Endothelial cell of umbilical vein (primary cell): Measurements from ENCODE around the gene CASP4. TPM values are rescaled to one million over a fixed set of nuclear protein-coding genes. Genes with fewer than 3 reads are reported as not detected.

Experiments used
- BruUV-seq: library from RNA; stranded (reverse); fragments of 400-500 nt; replicated peaks from 2 replicates; lab custom pipeline; 2021; lab: Mats Ljungman, UMichigan
- CTCF ChIA-PET: fragments of 300-600, 350-600 bp; sonication (Branson Sonifier 250); formaldehyde crosslinking; loops from one replicate; lab custom pipeline; 2021; ENCODE audit warnings: antibody characterized with exemption, inconsistent platforms; lab: Charles Lee
- POLR2A ChIA-PET: fragments of 300-600, 350-600 bp; sonication (Branson Sonifier 250); formaldehyde crosslinking; loops from one replicate; lab custom pipeline; 2021; ENCODE audit warnings: antibody characterized with exemption, inconsistent platforms; lab: Charles Lee
- DNase-seq: peaks from one replicate; pipeline ENCODE4 v3.0.0-alpha.2; 2011; ENCODE audit warnings: low read depth, low spot score
- FAIRE-seq: peaks from 2 replicates; lab custom pipeline; 2011; peaks lifted over from hg19 to GRCh38; lab: Jason Lieb, UNC
- H2AFZ ChIP-seq: 2 replicates; pipeline ENCODE4 v1.6.0; 2012; ENCODE audit warnings: low read depth, low read length, control low read depth, inconsistent platforms
- H3K27ac ChIP-seq: 2 replicates; pipeline ENCODE4 v1.5.1; 2011; ENCODE audit warnings: low read depth, mild to moderate bottlenecking, control low read depth, low read length, moderate library complexity; ENCODE audit not compliant: insufficient read depth
- H3K27me3 ChIP-seq, 2 experiments: 2 replicates each; pipeline versions ENCODE4 v1.6.0 to v1.6.1; 2011; ENCODE audit warnings: low read length in 2 of 2, mixed read lengths in 1 of 2; ENCODE audit not compliant: control insufficient read depth in 2 of 2, insufficient read depth in 2 of 2
- H3K36me3 ChIP-seq, 2 experiments: 2 replicates in 1 of 2; 3 replicates in 1 of 2; pipeline ENCODE4 v1.5.1; 2011; ENCODE audit warnings: low read length in 2 of 2, mild to moderate bottlenecking in 1 of 2, moderate library complexity in 1 of 2; ENCODE audit not compliant: control insufficient read depth in 2 of 2, insufficient read depth in 2 of 2; ENCODE audit errors: extremely low read depth in 1 of 2
- H3K4me1 ChIP-seq: 3 replicates; pipeline ENCODE4 v1.5.1; 2011; ENCODE audit warnings: mild to moderate bottlenecking, low read length; ENCODE audit not compliant: control insufficient read depth, insufficient read depth; ENCODE audit errors: extremely low read depth
- H3K4me2 ChIP-seq: 2 replicates; pipeline ENCODE4 v1.6.1; 2011; ENCODE audit warnings: low read length, control low read depth, mixed read lengths; ENCODE audit not compliant: insufficient read depth
- H3K4me3 ChIP-seq, 3 experiments: fragments of 200-600 bp in 1 of 3; sonication (generic), shearing (Covaris generic) in 1 of 3; replicated peaks in 1 of 3; 2 replicates each; pipeline ENCODE4 v1.5.1; 2011 to 2016; ENCODE audit warnings: control low read depth in 3 of 3, low read length in 3 of 3, mild to moderate bottlenecking in 2 of 3, inconsistent platforms in 1 of 3, low read depth in 1 of 3, moderate library complexity in 1 of 3; ENCODE audit not compliant: insufficient read depth in 1 of 3
- H3K79me2 ChIP-seq: 2 replicates; pipeline ENCODE4 v1.6.0; 2012; ENCODE audit warnings: low read length, inconsistent platforms; ENCODE audit not compliant: control insufficient read depth, insufficient read depth
- H3K9ac ChIP-seq: replicated peaks from 2 replicates; pipeline ENCODE3; 2011; ENCODE audit warnings: low read length, control low read depth; ENCODE audit not compliant: insufficient read depth; ENCODE audit errors: extremely low read depth
- H3K9me1 ChIP-seq: replicated peaks from 3 replicates; pipeline ENCODE4 v1.6.0; 2011; ENCODE audit warnings: mild to moderate bottlenecking, low read length; ENCODE audit not compliant: control insufficient read depth, insufficient read depth; ENCODE audit errors: extremely low read depth
- H3K9me3 ChIP-seq: replicated peaks from 2 replicates; pipeline ENCODE4 v1.5.1; 2012; ENCODE audit warnings: low read length, inconsistent platforms; ENCODE audit not compliant: control insufficient read depth, insufficient read depth
- H4K20me1 ChIP-seq: replicated peaks from 2 replicates; pipeline ENCODE3; 2011; ENCODE audit warnings: mild to moderate bottlenecking, low read length; ENCODE audit not compliant: control insufficient read depth, insufficient read depth; ENCODE audit errors: extremely low read depth
- EZH2 ChIP-seq: IDR thresholded peaks from 2 replicates; pipeline ENCODE4 v1.6.1; 2012; ENCODE audit warnings: borderline replicate concordance, low read depth, mild to moderate bottlenecking, moderate library complexity, low read length, inconsistent platforms; ENCODE audit not compliant: severe bottlenecking
- FOS ChIP-seq: IDR thresholded peaks from 2 replicates; pipeline ENCODE4 v1.6.1; 2011; ENCODE audit warnings: mild to moderate bottlenecking, low read length, moderate library complexity, borderline replicate concordance; ENCODE audit not compliant: insufficient read depth
- GATA2 ChIP-seq: IDR thresholded peaks from 2 replicates; pipeline ENCODE4 v1.7.0; 2011; ENCODE audit warnings: low read depth, mild to moderate bottlenecking, moderate library complexity, mixed read lengths, low read length; ENCODE audit not compliant: insufficient read length, insufficient read depth
- JUN ChIP-seq: IDR thresholded peaks from 2 replicates; pipeline ENCODE4 v1.6.1; 2011; ENCODE audit warnings: borderline replicate concordance, low read depth; ENCODE audit not compliant: insufficient read length, insufficient read depth
- MYC ChIP-seq: IDR thresholded peaks from one replicate; pipeline ENCODE4 v1.6.1; 2011; ENCODE audit warnings: mild to moderate bottlenecking, low read depth, low read length
- POLR2A ChIP-seq: IDR thresholded peaks from 2 replicates; pipeline ENCODE4 v1.6.1; 2012; ENCODE audit warnings: low read depth, mild to moderate bottlenecking, control low read depth, low read length
- POLR2AphosphoS5 ChIP-seq: IDR thresholded peaks from 2 replicates; pipeline ENCODE4 v1.6.1; 2012; ENCODE audit warnings: low read depth, mild to moderate bottlenecking, control low read depth, low read length, moderate library complexity; ENCODE audit not compliant: insufficient read depth
- dilution Hi-C: fragments of 300-500 bp; cut with MboI; formaldehyde crosslinking; loops from one replicate; pipeline ENCODE4 v1.15.0; 2019; ENCODE audit warnings: low sequenced_read_pairs; ENCODE audit not compliant: extremely low pct_ligation_motif_present
- intact Hi-C: fragments of 100-400 bp; cut with micrococcal nuclease; formaldehyde crosslinking; loops from one replicate; pipeline ENCODE4 v1.10.0; 2022
- polyA plus RNA-seq, 4 experiments: library from polyadenylated mRNA; depleted of rRNA in 3 of 4; stranded (reverse) in 3 of 4; unstranded in 1 of 4; fragments of >200 nt; gene quantifications; 2 replicates each; pipeline versions ENCODE4 v1.2.1 to v1.2.3, GENCODE V29; 2011 to 2012; ENCODE audit warnings: missing spikeins in 1 of 4
- total RNA-seq: library from RNA; stranded (reverse); gene quantifications from 2 replicates; pipeline ENCODE4 v1.2.3, GENCODE V29; 2021
- TF ChIP-seq, protein P1 (sequence below), 2 donors: IDR thresholded peaks; 1 replicate in 1 of 2; 2 replicates in 1 of 2; pipeline ENCODE4 v1.5.1; 2011; ENCODE audit warnings: low read length in 2 of 2, mild to moderate bottlenecking in 2 of 2, moderate library complexity in 2 of 2, control low read depth in 1 of 2, inconsistent platforms in 1 of 2, low read depth in 1 of 2; ENCODE audit not compliant: insufficient read depth in 1 of 2; ENCODE audit errors: extremely low read depth in 1 of 2
- TF ChIP-seq, protein P2 (sequence below): IDR thresholded peaks from 2 replicates; pipeline ENCODE4 v1.6.1; 2011; ENCODE audit not compliant: insufficient read depth, insufficient read length

CASP4 gene
- total and polyA plus RNA-seq, 2 donors (not counting 3 experiments of a cell fraction or from before 2014, with no cell fraction given) = 83.1 to 89.1 TPM

DNA sequence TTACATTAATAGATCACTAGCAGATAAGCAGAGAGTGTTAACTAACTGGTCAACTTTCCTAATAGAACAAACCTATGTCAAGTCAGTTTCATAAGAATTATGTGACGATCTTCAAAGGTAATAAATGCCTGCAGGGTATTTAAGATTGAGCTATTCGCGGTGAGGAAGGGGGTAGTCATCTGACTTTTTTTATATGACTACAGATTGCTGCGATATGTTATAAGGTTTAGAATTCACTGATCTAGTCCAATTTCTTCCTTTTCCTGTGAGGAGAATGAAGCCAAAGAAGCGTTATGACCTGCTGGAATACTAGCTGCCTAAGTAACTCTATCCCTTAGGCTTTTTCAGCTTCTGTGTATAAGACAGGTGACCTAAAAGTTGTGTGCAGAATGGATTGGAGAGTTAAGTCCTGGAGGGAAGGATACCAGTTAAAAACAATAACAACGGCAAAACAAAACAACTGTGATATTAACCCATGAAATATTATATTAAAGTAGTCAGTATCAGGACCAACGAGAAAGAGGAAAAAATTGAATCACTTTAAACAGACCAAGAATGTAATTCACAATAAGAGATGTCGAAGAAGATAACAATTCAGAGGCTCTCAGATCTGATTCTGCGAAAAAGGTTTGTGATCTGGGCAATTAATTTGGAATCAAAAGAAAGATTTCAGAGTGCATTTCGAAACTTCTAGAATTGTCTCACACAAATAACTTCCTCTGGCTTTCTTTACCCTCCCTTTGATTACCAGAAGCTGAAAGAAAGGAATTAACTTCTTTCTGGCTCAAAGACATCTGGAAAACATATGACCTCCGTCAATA is 630 bp downstream of the CASP4 start:
- TF ChIP-seq MYC (no peak), EZH2 (no peak), POLR2A (no peak), JUN (peak; percentile 2), GATA2 (peak; percentile 21), POLR2AphosphoS5 (no peak), FOS (no peak)
- TF ChIP-seq, protein P1, sequence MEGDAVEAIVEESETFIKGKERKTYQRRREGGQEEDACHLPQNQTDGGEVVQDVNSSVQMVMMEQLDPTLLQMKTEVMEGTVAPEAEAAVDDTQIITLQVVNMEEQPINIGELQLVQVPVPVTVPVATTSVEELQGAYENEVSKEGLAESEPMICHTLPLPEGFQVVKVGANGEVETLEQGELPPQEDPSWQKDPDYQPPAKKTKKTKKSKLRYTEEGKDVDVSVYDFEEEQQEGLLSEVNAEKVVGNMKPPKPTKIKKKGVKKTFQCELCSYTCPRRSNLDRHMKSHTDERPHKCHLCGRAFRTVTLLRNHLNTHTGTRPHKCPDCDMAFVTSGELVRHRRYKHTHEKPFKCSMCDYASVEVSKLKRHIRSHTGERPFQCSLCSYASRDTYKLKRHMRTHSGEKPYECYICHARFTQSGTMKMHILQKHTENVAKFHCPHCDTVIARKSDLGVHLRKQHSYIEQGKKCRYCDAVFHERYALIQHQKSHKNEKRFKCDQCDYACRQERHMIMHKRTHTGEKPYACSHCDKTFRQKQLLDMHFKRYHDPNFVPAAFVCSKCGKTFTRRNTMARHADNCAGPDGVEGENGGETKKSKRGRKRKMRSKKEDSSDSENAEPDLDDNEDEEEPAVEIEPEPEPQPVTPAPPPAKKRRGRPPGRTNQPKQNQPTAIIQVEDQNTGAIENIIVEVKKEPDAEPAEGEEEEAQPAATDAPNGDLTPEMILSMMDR (IDR thresholded peaks at IDR 0.05; ENCODE audit: extremely low read depth in 1 of 2, insufficient read depth in 1 of 2, low read depth in 1 of 2, low read length in 2 of 2) = no peak
- TF ChIP-seq, protein P2, sequence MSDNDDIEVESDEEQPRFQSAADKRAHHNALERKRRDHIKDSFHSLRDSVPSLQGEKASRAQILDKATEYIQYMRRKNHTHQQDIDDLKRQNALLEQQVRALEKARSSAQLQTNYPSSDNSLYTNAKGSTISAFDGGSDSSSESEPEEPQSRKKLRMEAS = no peak
- TSS peak; percentile 68 for BruUV-seq
- H4K20me1 ChIP-seq = no peaks in the 10 kb centered on the region
- intact Hi-C loops = loop anchor here (1.0 to 10.0 kb wide), 9 partner anchors 17 to 607 kb away; partner anchors contain the start of gene CASP12
- no peaks in the 10 kb centered on the region for H3K9me3 ChIP-seq
- H3K9ac ChIP-seq = peak overlapping the region; percentile 97
- peak overlapping the region; percentile 95 for H3K4me2 ChIP-seq
- H3K27me3 ChIP-seq = no peaks in the 10 kb centered on the region
- H3K4me3 ChIP-seq = peak overlapping the region; percentile 48 to 93 (median 91)
- H3K36me3 ChIP-seq = no peaks in the 10 kb centered on the region
- FAIRE-seq = peak; percentile 15
- dilution Hi-C loops = no loop called here
- peaks cover 20% of the 10 kb centered on the region for H3K4me1 ChIP-seq
- H2AFZ ChIP-seq = peak overlapping the region; percentile 95
- no peaks in the 10 kb centered on the region for H3K9me1 ChIP-seq
- peak overlapping the region; percentile 92 for H3K27ac ChIP-seq
- POLR2A ChIA-PET = no interaction called here
- peaks cover 44% of the 10 kb centered on the region for H3K79me2 ChIP-seq
- CTCF ChIA-PET = interaction anchor here (0.8 to 3.7 kb wide), 7 partner anchors 10 to 895 kb away, joined by 3 to 17 read pairs (median 5); partner anchors contain the start of gene CASP12
- peak; percentile 75 for DNase-seq
